ENCODE data around the gene SLC16A6. TPM values are rescaled to one million over a fixed set of nuclear protein-coding genes. Genes with fewer than 3 reads are reported as not detected.

The SLC16A6 gene
- polyA plus RNA-seq, 1 donor from 2014 or later = 15.6 TPM

GRCh38 chr17:68294617-68295016 is 3.7 kb upstream of the SLC16A6 start:
- H3K36me3 ChIP-seq (ENCODE audit: insufficient read depth, low read length) = no peaks in the 10 kb centered on the region
- no peak overlapping the region for H3K27ac ChIP-seq (ENCODE audit: low read length)
- no peak overlapping the region for H2AFZ ChIP-seq (ENCODE audit: low read depth, low read length)
- H3K79me2 ChIP-seq (replicated peaks; ENCODE audit: insufficient read depth, low read length) = no peaks in the 10 kb centered on the region
- H3K27me3 ChIP-seq (ENCODE audit: insufficient read depth, low read depth, low read length) = no peaks in the 10 kb centered on the region
- H3K9ac ChIP-seq (ENCODE audit: low read length) = no peak overlapping the region
- H4K20me1 ChIP-seq (ENCODE audit: insufficient read depth) = peaks cover under 1% of the 10 kb centered on the region
- no peak overlapping the region for H3K4me3 ChIP-seq (ENCODE audit: low read length)
- H3K9me2 ChIP-seq (ENCODE audit: insufficient read depth, low read length) = no peaks in the 10 kb centered on the region
- no peak overlapping the region for H3K4me2 ChIP-seq (ENCODE audit: low read length)
- TF ChIP-seq POLR2AphosphoS5 (IDR thresholded peaks at IDR 0.05) (no peak), EP300 (conservative IDR thresholded peaks at IDR 0.05; ENCODE audit: poor library complexity, severe bottlenecking) (no peak), SMC3 (conservative IDR thresholded peaks at IDR 0.05; ENCODE audit: poor library complexity) (no peak), RAD21 (conservative IDR thresholded peaks at IDR 0.05) (no peak), MXI1 (conservative IDR thresholded peaks at IDR 0.05; ENCODE audit: poor library complexity, severe bottlenecking) (no peak), EZH2 (IDR thresholded peaks at IDR 0.05; ENCODE audit: borderline replicate concordance, insufficient read depth, low read length, poor library complexity, severe bottlenecking) (no peak), CTCF (IDR thresholded peaks at IDR 0.05; ENCODE audit: poor library complexity, severe bottlenecking) (no peak), TAF1 (IDR thresholded peaks at IDR 0.05; ENCODE audit: low read depth) (no peak)
- H3F3A ChIP-seq (ENCODE audit: insufficient read depth, low read length, poor library complexity, severe bottlenecking) = no peaks in the 10 kb centered on the region
- no peaks in the 10 kb centered on the region for H3K9me3 ChIP-seq (ENCODE audit: low read length)

GRCh38 chr17:68294196-68294555 is 3.2 kb upstream of the SLC16A6 start:
- TF ChIP-seq EP300 (conservative IDR thresholded peaks at IDR 0.05; ENCODE audit: poor library complexity, severe bottlenecking) = no peak
- TF ChIP-seq MXI1 (conservative IDR thresholded peaks at IDR 0.05; ENCODE audit: poor library complexity, severe bottlenecking) = no peak
- TF ChIP-seq RAD21 (conservative IDR thresholded peaks at IDR 0.05) = no peak
- no peak for TF ChIP-seq EZH2 (IDR thresholded peaks at IDR 0.05; ENCODE audit: borderline replicate concordance, insufficient read depth, low read length, poor library complexity, severe bottlenecking)
- no peak for TF ChIP-seq POLR2AphosphoS5 (IDR thresholded peaks at IDR 0.05)
- no peak for TF ChIP-seq TAF1 (IDR thresholded peaks at IDR 0.05; ENCODE audit: low read depth)
- no peak for TF ChIP-seq REST (IDR thresholded peaks at IDR 0.05; ENCODE audit: borderline replicate concordance)
- no peak for TF ChIP-seq CTCF (IDR thresholded peaks at IDR 0.05; ENCODE audit: poor library complexity, severe bottlenecking)
- no peak for TF ChIP-seq SMC3 (conservative IDR thresholded peaks at IDR 0.05; ENCODE audit: poor library complexity)
- Histone ChIP-seq H3F3A (ENCODE audit: insufficient read depth, low read length, poor library complexity, severe bottlenecking) (no peaks in the 10 kb centered on the region), H4K20me1 (ENCODE audit: insufficient read depth) (peaks cover 3% of the 10 kb centered on the region), H2AFZ (ENCODE audit: low read depth, low read length) (no peak overlapping the region), H3K4me2 (ENCODE audit: low read length) (no peak overlapping the region), H3K27ac (ENCODE audit: low read length) (no peak overlapping the region), H3K9me2 (ENCODE audit: insufficient read depth, low read length) (no peaks in the 10 kb centered on the region), H3K4me3 (ENCODE audit: low read length) (no peak overlapping the region), H3K36me3 (ENCODE audit: insufficient read depth, low read length) (no peaks in the 10 kb centered on the region), H3K79me2 (replicated peaks; ENCODE audit: insufficient read depth, low read length) (no peaks in the 10 kb centered on the region), H3K9me3 (ENCODE audit: low read length) (no peaks in the 10 kb centered on the region), H3K27me3 (ENCODE audit: insufficient read depth, low read depth, low read length) (no peaks in the 10 kb centered on the region), H3K9ac (ENCODE audit: low read length) (no peak overlapping the region)

All from neural cell (in vitro differentiated cells).